DMS 273 (cell line): ENCODE measurements around the gene PIK3R6.
A peak's percentile ranks its signal among the peaks of the same experiment; 100 is the strongest.

Experiments
- DNase-seq: peaks from one replicate; lab custom pipeline; 2025; ENCODE audit not compliant: unreplicated experiment; lab: John Stamatoyannopoulos, UW

PIK3R6 gene

GRCh38 chr17:8867361-8867981 lies at the start of gene PIK3R6:
PIK3R6 (minus strand) TSS chr17:8867674; CDS start chr17:8849794, 17,880 bp downstream.
- no peak for DNase-seq

DNA sequence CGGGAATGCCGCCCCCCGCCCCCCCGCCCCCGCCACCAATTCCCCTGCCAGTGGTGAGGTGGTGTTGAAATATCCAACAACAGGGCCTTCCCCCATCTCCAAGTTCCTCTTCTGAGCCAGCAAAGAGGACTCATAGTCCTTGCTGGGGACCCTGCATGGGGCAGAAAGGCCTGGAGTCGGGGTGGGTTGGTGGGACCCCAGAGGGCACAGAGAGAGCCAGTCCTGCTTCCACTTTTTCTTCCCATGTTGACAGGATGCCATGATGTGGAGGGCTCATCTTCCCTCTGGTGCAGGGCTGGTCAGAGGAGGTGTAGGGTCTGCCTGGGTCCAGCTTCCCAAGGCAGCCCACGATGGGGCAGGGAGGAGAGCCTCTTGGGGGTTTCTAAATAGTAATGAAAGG lies 49.0 kb upstream of the PIK3R6 start:
- no peak for DNase-seq

DNA sequence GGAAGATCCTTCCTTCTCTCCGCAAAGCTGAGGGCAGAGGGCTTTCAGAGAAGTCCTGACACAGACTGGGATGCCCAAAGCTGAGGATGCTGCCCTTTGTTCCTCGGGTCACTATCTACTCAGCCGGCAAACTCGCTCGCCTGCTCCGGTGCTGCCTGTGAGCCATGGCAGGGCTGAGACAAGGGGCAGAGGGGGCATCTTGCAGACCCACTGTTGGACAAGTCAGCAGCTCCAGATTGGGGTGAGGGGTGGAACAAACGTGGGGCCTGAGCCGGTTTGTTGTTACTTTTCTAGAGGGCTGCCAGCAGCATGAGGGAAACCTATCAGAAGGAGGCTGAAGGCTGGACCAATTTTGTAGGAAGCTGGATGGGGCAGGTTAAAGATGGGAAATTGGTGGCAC lies 47.1 kb upstream of the PIK3R6 start:
- no peak for DNase-seq

DNA sequence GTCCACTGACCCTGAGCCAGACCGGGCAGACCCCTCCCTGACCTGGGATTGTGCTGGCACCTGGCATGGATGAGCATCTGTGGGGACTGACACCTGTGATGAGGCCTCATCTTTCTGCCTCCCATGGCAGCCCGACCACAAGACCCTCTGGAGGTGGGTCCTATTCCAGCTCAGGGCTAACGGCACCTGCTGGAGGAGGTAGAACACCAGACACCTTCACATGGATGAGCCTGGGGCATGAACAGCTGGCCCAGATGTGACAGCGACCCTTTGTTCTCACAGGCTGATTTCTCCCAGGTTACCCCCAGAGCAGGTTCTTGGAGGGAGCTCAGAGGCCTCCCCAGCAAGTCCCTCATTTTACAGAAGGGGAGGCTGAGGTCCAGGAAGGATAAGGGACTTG lies 46.4 kb upstream of the PIK3R6 start:
- no peak for DNase-seq

- DNase-seq = no peak
These were observed 45.6 kb upstream of the PIK3R6 start for GRCh38 chr17:8913091-8913490.

DNA sequence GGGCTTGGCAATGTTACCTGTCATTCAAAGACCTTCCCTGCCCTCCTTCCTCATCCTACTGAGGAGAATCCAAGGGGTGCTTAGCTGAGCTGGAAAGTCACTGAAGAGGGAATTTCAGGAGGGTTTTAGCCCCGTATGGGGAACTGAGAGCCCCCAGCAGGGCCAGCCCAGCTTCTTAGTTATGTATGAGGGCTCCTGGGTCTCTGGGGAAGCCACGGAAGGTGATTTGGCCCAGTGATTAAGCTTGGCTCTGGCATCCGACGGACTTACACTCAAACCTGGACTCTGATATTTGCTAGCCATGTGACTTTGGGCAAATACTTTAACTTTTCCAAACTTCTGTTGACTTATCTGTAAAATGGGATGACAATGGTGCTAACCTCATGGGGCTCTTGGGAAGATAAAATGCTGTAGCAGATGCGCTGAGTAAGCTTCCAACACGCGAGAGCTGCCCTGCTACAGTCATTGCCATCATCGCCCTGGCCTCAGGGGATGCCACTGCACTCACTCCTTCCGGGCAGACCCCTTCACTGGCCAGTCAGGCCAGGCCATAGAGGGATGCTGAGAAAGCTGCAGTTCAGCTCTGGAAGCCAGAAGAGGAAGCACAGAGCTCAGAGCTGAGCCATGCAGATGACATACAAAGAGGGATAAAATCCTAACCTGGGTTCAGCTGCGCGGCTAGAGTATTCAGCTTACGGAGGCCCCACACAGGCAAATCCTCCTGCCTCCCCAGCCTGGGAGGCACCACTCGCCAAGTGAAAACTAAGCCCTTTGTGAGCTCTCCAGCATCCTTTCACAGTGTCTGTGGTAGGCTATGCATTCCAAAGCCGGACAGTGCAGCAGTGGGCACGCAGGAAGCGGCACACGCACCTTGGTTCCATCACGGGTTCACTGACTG lies 44.9 kb upstream of the PIK3R6 start:
- no peak for DNase-seq

GRCh38 chr17:8910969-8911604 lies 43.6 kb upstream of the PIK3R6 start:
- DNase-seq = no peak

DNA sequence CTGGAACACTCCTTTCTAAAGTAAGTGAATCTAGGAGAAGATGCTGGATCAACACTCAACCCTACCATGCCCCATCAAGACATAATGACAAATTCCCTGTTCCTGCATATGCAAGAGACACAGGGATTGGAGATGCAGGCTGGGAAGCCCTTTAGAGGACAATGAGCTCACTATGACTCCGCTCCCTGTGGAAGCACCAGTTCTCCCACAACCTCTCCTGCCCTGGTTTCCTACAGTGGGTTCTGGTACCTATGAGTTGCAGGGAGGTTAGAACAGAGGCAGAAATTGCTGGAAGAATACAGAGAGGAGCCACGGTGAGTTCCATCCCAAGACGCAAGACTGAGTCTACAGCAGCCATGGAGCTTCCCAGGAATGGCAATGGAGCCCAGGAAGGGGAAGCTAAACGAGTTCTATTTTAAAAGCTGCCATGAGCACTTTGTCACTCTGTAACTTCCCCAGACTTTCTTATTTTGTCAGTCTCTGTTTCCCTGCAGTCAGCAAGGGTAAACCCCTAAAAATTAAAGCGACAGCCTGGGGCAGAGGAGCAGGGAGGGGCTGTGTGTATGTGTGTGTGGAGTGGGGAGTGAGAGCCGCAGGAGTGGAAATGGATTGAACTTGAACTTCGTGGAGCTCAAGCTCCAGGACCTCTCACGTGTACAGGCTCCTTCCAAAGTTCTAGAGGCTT lies 42.3 kb upstream of the PIK3R6 start:
- DNase-seq = no peak

DNA sequence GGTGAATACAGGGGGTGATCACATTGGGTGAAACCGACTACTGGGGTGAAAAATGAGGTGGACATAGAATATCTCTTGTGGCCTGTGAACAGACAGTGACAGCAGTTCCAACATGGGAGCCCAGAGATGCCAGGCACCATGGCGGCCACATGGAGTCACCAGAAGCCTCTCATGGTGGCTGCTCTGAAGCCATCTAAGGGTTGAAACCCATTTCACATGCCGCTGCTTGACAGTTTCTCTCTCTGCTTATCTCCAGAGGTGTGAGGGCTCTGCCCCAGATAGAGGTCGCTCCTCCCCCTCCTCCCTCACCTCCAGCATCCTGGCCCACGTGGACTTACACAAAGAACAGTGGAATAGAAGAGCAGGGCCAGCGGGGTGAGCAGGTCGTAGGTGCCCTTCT lies 37.9 kb upstream of the PIK3R6 start:
- no peak for DNase-seq

- DNase-seq = no peak
These were observed 37.2 kb upstream of the PIK3R6 start for GRCh38 chr17:8904686-8905085.

GRCh38 chr17:8904201-8904600 lies 36.7 kb upstream of the PIK3R6 start:
- no peak for DNase-seq

GRCh38 chr17:8900626-8901585 lies 33.4 kb upstream of the PIK3R6 start:
- DNase-seq = no peak

- no peak for DNase-seq
These were observed 32.7 kb upstream of the PIK3R6 start for GRCh38 chr17:8900207-8900606.

DNA sequence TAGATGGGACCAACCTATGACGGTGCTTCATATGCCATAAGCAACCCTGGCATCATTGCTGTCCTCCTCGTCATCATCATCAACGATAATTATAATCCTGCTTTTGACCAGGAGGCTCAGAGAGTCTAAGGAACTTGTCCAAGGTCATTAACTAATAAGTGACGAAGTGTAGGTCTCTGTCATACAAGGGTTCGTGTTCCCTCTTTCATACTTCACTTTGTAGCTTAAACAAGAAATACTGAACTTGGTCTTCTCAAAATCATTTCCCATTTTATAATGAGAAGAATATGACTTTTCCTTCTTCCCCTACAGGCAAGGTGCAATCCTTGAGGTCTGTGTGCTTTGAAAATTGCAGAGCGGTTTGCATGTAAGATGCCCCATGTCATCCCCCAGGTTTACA lies 31.2 kb upstream of the PIK3R6 start:
- no peak for DNase-seq

DNA sequence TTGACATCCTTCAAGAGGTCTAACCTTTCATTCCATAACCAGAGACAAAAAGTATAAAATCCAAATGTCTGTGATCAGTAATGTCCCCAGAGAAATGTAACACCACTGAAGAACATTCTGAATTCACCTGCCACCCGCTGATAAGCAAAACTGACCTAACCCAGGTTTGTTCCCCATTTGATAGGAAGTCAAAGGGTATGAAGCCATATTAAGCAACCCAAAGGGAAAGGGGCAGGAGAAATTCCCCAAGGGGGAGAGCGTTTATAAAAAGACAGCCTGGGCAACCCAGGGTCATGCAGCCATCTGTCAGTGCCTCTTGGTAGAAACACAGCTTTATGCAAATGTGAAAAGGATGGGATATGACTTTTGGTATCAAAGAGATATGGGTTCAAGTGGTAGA lies 30.7 kb upstream of the PIK3R6 start:
- peak; percentile 30 for DNase-seq

DNA sequence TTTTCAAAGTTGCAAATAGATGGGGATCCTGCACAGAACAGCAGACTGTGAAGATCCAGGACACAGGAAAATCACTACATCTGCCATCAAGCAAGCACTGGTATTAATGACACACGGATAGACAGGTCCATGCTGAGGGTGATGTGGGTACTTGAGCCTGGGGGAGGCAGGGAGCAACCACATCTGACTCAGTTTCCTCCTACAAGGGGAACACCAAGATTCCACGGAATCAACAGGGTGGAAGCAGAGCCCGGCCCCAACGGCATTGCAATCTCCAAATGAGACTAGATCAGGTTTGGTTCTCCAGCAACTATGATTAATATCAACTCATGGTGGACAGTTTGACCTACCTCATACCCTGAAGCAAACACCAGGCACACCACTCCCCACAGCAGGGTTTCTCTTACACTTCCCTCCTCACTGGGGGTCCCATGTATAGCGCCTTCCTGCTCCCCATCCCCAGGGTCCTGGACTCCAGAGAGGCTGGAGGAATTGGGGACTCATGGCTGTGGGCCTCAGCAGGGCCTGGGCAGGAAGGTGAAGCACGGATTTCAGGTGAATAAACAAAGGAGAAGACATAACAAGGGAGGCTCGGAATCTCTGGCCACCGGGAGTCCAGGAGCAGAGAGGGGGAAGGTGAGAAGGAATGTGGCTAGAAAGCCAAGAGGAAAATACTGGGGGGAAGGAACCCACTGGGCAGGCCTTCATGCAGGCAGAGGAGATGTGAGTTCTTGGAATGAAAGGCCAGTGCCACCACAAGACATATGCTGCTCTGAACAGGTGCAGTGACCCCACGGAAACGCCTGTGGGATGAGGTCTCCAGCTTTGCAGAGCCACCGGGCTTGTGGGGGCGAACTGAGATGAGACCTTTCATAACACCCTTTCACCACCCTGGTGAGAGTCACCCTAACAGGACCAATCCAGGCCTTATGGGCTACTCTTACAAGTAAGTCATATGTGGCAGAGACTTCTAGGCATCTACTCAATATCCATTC lies 29.5 kb upstream of the PIK3R6 start:
- no peak for DNase-seq

- DNase-seq = no peak
These were observed 28.6 kb upstream of the PIK3R6 start for GRCh38 chr17:8896087-8896486.

GRCh38 chr17:8894673-8895578 lies 27.5 kb upstream of the PIK3R6 start:
- peak; percentile 74 for DNase-seq
